Keratinocyte (primary cell): ENCODE measurements around the gene LY86.

Experiments used
- CTCF ChIP-seq, 3 experiments: IDR thresholded peaks in 1 of 3; conservative IDR thresholded peaks in 1 of 3; optimal IDR thresholded peaks in 1 of 3; 2 replicates in 2 of 3; 3 replicates in 1 of 3; pipeline versions ENCODE3 to v1.5.1; 2011; ENCODE audit warnings: low read length in 3 of 3, mild to moderate bottlenecking in 3 of 3, moderate library complexity in 2 of 3, control low read depth in 1 of 3, inconsistent platforms in 1 of 3; ENCODE audit not compliant: insufficient read depth in 2 of 3; ENCODE audit errors: extremely low read depth in 1 of 3
- EZH2 ChIP-seq: IDR thresholded peaks from one replicate; pipeline ENCODE4 v1.6.1; 2012; ENCODE audit warnings: inconsistent platforms, mild to moderate bottlenecking, low read length, moderate library complexity

- TF ChIP-seq CTCF (optimal IDR thresholded peaks at IDR 0.05 in 1 of 3, IDR thresholded peaks at IDR 0.05 in 1 of 3, conservative IDR thresholded peaks at IDR 0.05 in 1 of 3; ENCODE audit: extremely low read depth in 1 of 3, insufficient read depth in 2 of 3, low read length in 3 of 3): no peak
- no peak for TF ChIP-seq EZH2
Observed at GRCh38 chr6:6586671-6587526, 1.6 kb upstream of the LY86 start.
